HepG2 (cell line): ENCODE measurements around the gene MAN2A1. TPM values are rescaled to one million over a fixed set of nuclear protein-coding genes. Genes with fewer than 3 reads are reported as not detected.

ENCODE experiments used
- ATAC-seq: fragments of 200-7000 bp; cut with Tn5 transposase; 3 replicates; pipeline ENCODE4 v1.9.1; 2020; ENCODE audit warnings: mild to moderate bottlenecking, moderate library complexity
- BruUV-seq: library from RNA; stranded (reverse); fragments of 400-500 nt; replicated peaks from 2 replicates; lab custom pipeline; 2021; lab: Mats Ljungman, UMichigan
- CTCF ChIA-PET: fragments of 300-600 bp; formaldehyde crosslinking; extraction: SDS; loops from one replicate; lab custom pipeline; 2021; ENCODE audit warnings: low total read pairs, inconsistent platforms, low intra/inter-chr PET ratio; lab: Yijun Ruan, JAX
- POLR2A ChIA-PET: fragments of 350-600 bp; sonication (Branson Sonifier 250); formaldehyde crosslinking; loops from one replicate; lab custom pipeline; 2020; ENCODE audit warnings: antibody characterized with exemption, inconsistent platforms; lab: Yijun Ruan, JAX
- DNase-seq: peaks from one replicate; pipeline ENCODE4 v3.0.0-alpha.2; 2015; ENCODE audit warnings: low spot score
- FAIRE-seq: peaks from 3 replicates; lab custom pipeline; 2011; peaks lifted over from hg19 to GRCh38; lab: Jason Lieb, UNC
- H2AFZ ChIP-seq: one replicate; pipeline ENCODE4 v1.6.1; 2011; ENCODE audit warnings: low read length, inconsistent platforms
- H3K27ac ChIP-seq: fragments of 300-600 bp; 3 replicates; pipeline ENCODE4 v1.8.0; 2011; ENCODE audit warnings: mixed run types, mild to moderate bottlenecking, mixed read lengths, low read length, inconsistent platforms; ENCODE audit not compliant: insufficient read depth; ENCODE audit errors: extremely low read length
- H3K27me3 ChIP-seq, 2 experiments: fragments of 200-600 bp in 1 of 2; 2 replicates in 1 of 2; 3 replicates in 1 of 2; pipeline versions ENCODE4 v1.6.0 to v1.8.0; 2011; ENCODE audit warnings: low read length in 2 of 2, mild to moderate bottlenecking in 2 of 2, moderate library complexity in 2 of 2, inconsistent platforms in 1 of 2; ENCODE audit not compliant: insufficient read depth in 2 of 2, control insufficient read depth in 1 of 2
- H3K36me3 ChIP-seq, 2 experiments: fragments of 200-600 bp in 1 of 2; replicated peaks in 1 of 2; 2 replicates in 1 of 2; 3 replicates in 1 of 2; pipeline versions ENCODE4 v1.5.1 to v1.8.0; 2011; ENCODE audit warnings: low read length in 2 of 2, inconsistent platforms in 1 of 2; ENCODE audit not compliant: insufficient read depth in 2 of 2, control insufficient read depth in 1 of 2
- H3K4me1 ChIP-seq: 2 replicates; pipeline ENCODE4 v1.5.1; 2012; ENCODE audit warnings: low read length, inconsistent platforms; ENCODE audit not compliant: insufficient read depth
- H3K4me2 ChIP-seq: 2 replicates; pipeline ENCODE4 v1.6.0; 2011; ENCODE audit warnings: low read depth, low read length, inconsistent platforms
- H3K4me3 ChIP-seq, 3 experiments: fragments of 200-600 bp in 1 of 3; sonication (generic), shearing (Covaris generic) in 1 of 3; replicated peaks in 1 of 3; 2 replicates each; pipeline ENCODE4 v1.5.1; 2011 to 2016; ENCODE audit warnings: low read length in 3 of 3, inconsistent platforms in 2 of 3, low read depth in 2 of 3, mild to moderate bottlenecking in 2 of 3, control low read depth in 1 of 3, mixed read lengths in 1 of 3; ENCODE audit not compliant: insufficient read depth in 1 of 3
- H3K79me2 ChIP-seq: one replicate; pipeline ENCODE4 v1.6.1; 2011; ENCODE audit warnings: low read length, inconsistent platforms; ENCODE audit not compliant: insufficient read depth
- H3K9ac ChIP-seq: 2 replicates; pipeline ENCODE4 v1.6.0; 2011; ENCODE audit warnings: mild to moderate bottlenecking, low read depth, low read length, inconsistent platforms; ENCODE audit not compliant: insufficient read depth
- H3K9me3 ChIP-seq: 2 replicates; pipeline ENCODE4 v1.5.1; 2012; ENCODE audit warnings: mild to moderate bottlenecking, low read length
- H4K20me1 ChIP-seq: 2 replicates; pipeline ENCODE4 v1.6.0; 2011; ENCODE audit warnings: inconsistent platforms, mild to moderate bottlenecking, low read length, moderate library complexity; ENCODE audit not compliant: insufficient read depth
- CEBPZ ChIP-seq: IDR thresholded peaks from 2 replicates; pipeline ENCODE4 v1.6.1; 2012; ENCODE audit warnings: low read length, improper control_type of control experiment
- E2F5 ChIP-seq: sonication (generic); formaldehyde crosslinking; conservative IDR thresholded peaks from 2 replicates; pipeline ENCODE4 v1.4.0; 2020; ENCODE audit warnings: missing genetic modification reagents
- GTF2F1 ChIP-seq: fragments of 150-350 bp; IDR thresholded peaks from 2 replicates; pipeline ENCODE4 v1.6.1; 2014; ENCODE audit warnings: low read length
- IRF1 ChIP-seq: sonication (generic); formaldehyde crosslinking; IDR thresholded peaks from 2 replicates; pipeline ENCODE4 v1.4.0; 2020; ENCODE audit warnings: low read depth, mild to moderate bottlenecking, missing genetic modification reagents
- KDM6A ChIP-seq: IDR thresholded peaks from 2 replicates; pipeline ENCODE4 v1.6.1; 2016; ENCODE audit warnings: low read depth
- TCF7L2 ChIP-seq: IDR thresholded peaks from 2 replicates; pipeline ENCODE4 v1.6.1; 2011; ENCODE audit warnings: mild to moderate bottlenecking, low read depth, low read length, moderate library complexity
- TFDP1 ChIP-seq: IDR thresholded peaks from 2 replicates; pipeline ENCODE4 v1.6.1; 2016; ENCODE audit warnings: missing compliant biosample characterization, missing genetic modification reagents, borderline replicate concordance
- THAP8 ChIP-seq: sonication (generic); formaldehyde crosslinking; IDR thresholded peaks from 2 replicates; pipeline ENCODE4 v1.5.1; 2020; ENCODE audit warnings: missing genetic modification reagents, mild to moderate bottlenecking, borderline replicate concordance
- ZHX1 ChIP-seq: sonication (generic); formaldehyde crosslinking; IDR thresholded peaks from 2 replicates; pipeline ENCODE4 v1.8.1; 2022; ENCODE audit warnings: low read depth, mild to moderate bottlenecking, missing genetic modification reagents
- ZNF432 ChIP-seq: sonication (generic); formaldehyde crosslinking; IDR thresholded peaks from 2 replicates; pipeline ENCODE4 v1.5.0; 2020; ENCODE audit warnings: missing genetic modification reagents, mild to moderate bottlenecking, borderline replicate concordance
- ZNF484 ChIP-seq: sonication (generic); formaldehyde crosslinking; IDR thresholded peaks from 2 replicates; pipeline ENCODE4 v1.5.1; 2020; ENCODE audit warnings: mild to moderate bottlenecking, low read depth, missing genetic modification reagents, borderline replicate concordance
- ZNF513 ChIP-seq: sonication (generic); formaldehyde crosslinking; conservative IDR thresholded peaks from 2 replicates; pipeline ENCODE4 v1.5.0; 2020; ENCODE audit warnings: missing genetic modification reagents
- ZNF652 ChIP-seq: IDR thresholded peaks from 2 replicates; pipeline ENCODE4 v1.6.1; 2016; ENCODE audit warnings: low read depth, borderline replicate concordance
- WGBS: methylation state at CpG from one replicate; pipeline ENCODE4 v1.1.6; 2017; ENCODE audit warnings: low lambda C conversion rate; 5-methylcytosine and 5-hydroxymethylcytosine counted together
- in situ Hi-C: cut with HindIII; loops from 2 replicates; pipeline ENCODE4 v1.10.0; 2017; ENCODE audit warnings: low pct_unique_long_range_greater_than_20kb; ENCODE audit not compliant: extremely low pct_ligation_motif_present
- intact Hi-C: fragments of 100-400 bp; cut with micrococcal nuclease; formaldehyde crosslinking; loops from one replicate; pipeline ENCODE4 v1.10.0; 2022; ENCODE audit not compliant: unreplicated experiment
- polyA plus RNA-seq, 8 experiments: library from polyadenylated mRNA; depleted of rRNA in 3 of 8; stranded (reverse) in 7 of 8; unstranded in 1 of 8; fragments of >200 nt; fragmentation: Illumina TruSeq in 4 of 8; extraction: Trizol in 4 of 8; gene quantifications; 2 replicates each; pipeline versions ENCODE4 v1.2.1 to v1.2.3, GENCODE V29; 2011 to 2016; ENCODE audit warnings: low read depth in 4 of 8, missing spikeins in 1 of 8, mixed read lengths in 1 of 8; ENCODE audit not compliant: insufficient read depth in 1 of 8
- total RNA-seq, 5 experiments: library from RNA; depleted of rRNA; stranded (reverse); fragments of >200 nt; fragmentation: Illumina TruSeq; extraction: Trizol; gene quantifications; 2 replicates each; pipeline ENCODE4 v1.2.3, GENCODE V29; 2016; ENCODE audit warnings: low read depth in 1 of 5

The MAN2A1 gene
- total and polyA plus RNA-seq, 2 of the 13 experiments (the other 11 are each of a cell fraction or from before 2014, with no cell fraction given) = 56.2 to 80.5 TPM

- in situ Hi-C loops = no loop called here
- Histone ChIP-seq H3K4me3 (no peak overlapping the region), H3K36me3 (no peaks in the 10 kb centered on the region), H3K27me3 (no peaks in the 10 kb centered on the region; a peak in 1 of 5 replicates), H3K4me2 (no peak overlapping the region), H3K4me1 (no peaks in the 10 kb centered on the region), H2AFZ (no peak overlapping the region), H3K9ac (no peak overlapping the region), H3K9me3 (no peaks in the 10 kb centered on the region), H3K79me2 (no peaks in the 10 kb centered on the region), H3K27ac (no peak overlapping the region), H4K20me1 (no peaks in the 10 kb centered on the region)
- 0% methylated on average over 1 of the region's 1 CpG for WGBS
- POLR2A ChIA-PET = no interaction called here
- FAIRE-seq (no peak), DNase-seq (no peak), ATAC-seq (no peak)
- BruUV-seq = no TSS peak
- CTCF ChIA-PET = no interaction called here
- intact Hi-C loops = no loop called here
- TF ChIP-seq TCF7L2 (no peak), THAP8 (CRISPR knock-in tag) (no peak), TFDP1 (CRISPR knock-in tag) (no peak), ZHX1 (no peak), ZNF513 (CRISPR knock-in tag) (no peak), IRF1 (no peak), ZNF432 (CRISPR knock-in tag) (no peak), ZNF484 (CRISPR knock-in tag) (no peak), E2F5 (CRISPR knock-in tag) (no peak), GTF2F1 (no peak), CEBPZ (no peak), ZNF652 (CRISPR knock-in tag) (no peak), KDM6A (no peak)
Observed at GRCh38 chr5:109652096-109652495, 37.6 kb upstream of the MAN2A1 start.
